GM13977 (cell line): Measurements from ENCODE around the gene RBBP8.
"Not testable (repeated sequence)": the region's sequence is repeated elsewhere in the genome, so short reads cannot be mapped to it uniquely, and the experiment has no call there.

Experiments
- DNase-seq: peaks from one replicate; pipeline ENCODE4 v3.0.0; 2012; ENCODE audit warnings: low spot score
- in situ Hi-C: fragments of 300-500 bp; cut with MboI; formaldehyde crosslinking; loops from one replicate; pipeline ENCODE4 v1.12.0; 2022; ENCODE audit warnings: low sequenced_read_pairs, low pct_unique_long_range_greater_than_20kb, mixed read lengths, inconsistent platforms; ENCODE audit not compliant: unreplicated experiment
- TF ChIP-seq, protein P1 (sequence below): IDR thresholded peaks from 2 replicates; pipeline ENCODE4 v1.5.1; 2012; ENCODE audit warnings: mild to moderate bottlenecking, control low read depth; ENCODE audit not compliant: insufficient read depth; ENCODE audit errors: extremely low read depth, missing control alignments

RBBP8 gene

DNA sequence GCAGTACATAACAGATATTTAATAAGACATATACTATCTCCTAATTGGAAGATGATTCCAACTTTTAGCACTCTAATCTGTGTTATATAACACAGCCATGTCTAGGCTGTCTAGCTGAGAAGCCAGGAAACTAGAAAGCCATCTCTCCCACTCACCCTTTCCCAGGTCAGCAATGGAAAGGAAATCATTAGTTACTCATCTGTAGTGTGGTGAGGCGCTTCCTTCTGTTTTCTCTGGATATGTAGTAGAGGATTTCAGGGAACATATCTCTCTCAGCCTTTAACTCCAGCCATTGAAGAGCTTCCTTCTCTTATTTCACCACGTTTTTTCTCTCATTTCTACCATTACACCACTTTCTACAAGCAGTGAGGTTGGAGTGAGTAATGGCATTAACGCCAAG lies 19.4 kb downstream of the RBBP8 start:
- DNase-seq = no peak
- in situ Hi-C loops = no loop called here
- TF ChIP-seq, protein P1, sequence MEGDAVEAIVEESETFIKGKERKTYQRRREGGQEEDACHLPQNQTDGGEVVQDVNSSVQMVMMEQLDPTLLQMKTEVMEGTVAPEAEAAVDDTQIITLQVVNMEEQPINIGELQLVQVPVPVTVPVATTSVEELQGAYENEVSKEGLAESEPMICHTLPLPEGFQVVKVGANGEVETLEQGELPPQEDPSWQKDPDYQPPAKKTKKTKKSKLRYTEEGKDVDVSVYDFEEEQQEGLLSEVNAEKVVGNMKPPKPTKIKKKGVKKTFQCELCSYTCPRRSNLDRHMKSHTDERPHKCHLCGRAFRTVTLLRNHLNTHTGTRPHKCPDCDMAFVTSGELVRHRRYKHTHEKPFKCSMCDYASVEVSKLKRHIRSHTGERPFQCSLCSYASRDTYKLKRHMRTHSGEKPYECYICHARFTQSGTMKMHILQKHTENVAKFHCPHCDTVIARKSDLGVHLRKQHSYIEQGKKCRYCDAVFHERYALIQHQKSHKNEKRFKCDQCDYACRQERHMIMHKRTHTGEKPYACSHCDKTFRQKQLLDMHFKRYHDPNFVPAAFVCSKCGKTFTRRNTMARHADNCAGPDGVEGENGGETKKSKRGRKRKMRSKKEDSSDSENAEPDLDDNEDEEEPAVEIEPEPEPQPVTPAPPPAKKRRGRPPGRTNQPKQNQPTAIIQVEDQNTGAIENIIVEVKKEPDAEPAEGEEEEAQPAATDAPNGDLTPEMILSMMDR = no peak

DNA sequence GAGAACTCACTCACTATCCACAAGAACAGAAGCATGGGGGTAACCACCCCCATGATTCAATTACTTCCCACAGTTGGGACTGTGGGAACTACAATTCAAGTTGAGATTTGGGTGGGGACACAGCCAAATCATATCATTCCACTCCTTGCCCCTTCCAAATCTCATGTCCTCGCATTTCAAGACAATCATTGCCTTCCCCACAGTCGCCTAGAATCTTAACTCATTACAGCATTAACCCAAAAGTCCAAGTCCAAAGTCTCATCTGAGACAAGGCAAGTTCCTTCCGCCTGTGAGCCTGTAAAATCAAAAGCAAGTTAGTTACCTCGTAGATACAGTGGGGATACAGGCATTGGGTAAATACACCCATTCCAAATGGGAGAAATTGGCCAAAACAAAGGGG lies 20.9 kb downstream of the RBBP8 start:
- DNase-seq, in situ Hi-C loops: not testable (repeated sequence)

DNA sequence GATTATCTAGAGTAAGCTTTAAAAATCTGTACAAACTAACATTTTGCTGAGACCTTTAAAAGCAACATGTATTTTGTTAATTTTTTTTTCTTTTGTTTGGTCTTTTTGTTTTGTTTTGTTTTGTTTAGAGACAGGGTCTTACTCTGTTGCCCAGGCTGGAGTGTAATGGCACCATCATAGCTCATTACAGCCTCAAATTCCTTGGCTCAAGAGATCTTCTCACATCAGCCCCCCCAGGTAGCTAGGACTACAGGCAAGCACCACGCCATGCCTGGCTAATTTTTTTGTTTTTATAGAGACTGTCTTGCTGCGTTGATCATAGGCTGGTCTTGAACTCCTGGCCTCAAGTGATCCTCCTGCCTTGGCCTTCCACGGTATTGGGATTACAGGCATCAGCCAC lies 23.1 kb downstream of the RBBP8 start:
- TF ChIP-seq, protein P1 = no peak
- DNase-seq = no peak
- in situ Hi-C loops = no loop called here

DNA sequence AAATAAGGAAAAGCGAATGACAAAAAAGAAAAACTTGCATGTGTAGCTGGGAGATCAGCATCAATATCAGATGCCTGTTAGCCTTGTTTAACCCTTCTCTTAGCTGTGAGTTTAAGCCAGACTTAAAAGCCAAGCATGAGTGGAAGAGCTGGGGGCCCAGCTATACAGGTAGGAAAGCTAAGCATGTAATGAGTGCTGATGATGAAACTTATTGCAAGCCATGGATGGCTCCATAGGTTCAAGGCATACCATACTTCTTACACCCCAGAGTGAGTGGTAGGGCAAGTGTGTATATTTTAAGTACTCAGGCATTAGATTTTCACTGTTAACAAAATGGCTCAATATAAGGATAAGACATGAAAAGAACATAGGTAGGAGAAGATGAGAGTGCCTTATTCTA lies 28.0 kb downstream of the RBBP8 start:
- TF ChIP-seq, protein P1 = no peak
- in situ Hi-C loops = no loop called here
- DNase-seq = no peak

DNA sequence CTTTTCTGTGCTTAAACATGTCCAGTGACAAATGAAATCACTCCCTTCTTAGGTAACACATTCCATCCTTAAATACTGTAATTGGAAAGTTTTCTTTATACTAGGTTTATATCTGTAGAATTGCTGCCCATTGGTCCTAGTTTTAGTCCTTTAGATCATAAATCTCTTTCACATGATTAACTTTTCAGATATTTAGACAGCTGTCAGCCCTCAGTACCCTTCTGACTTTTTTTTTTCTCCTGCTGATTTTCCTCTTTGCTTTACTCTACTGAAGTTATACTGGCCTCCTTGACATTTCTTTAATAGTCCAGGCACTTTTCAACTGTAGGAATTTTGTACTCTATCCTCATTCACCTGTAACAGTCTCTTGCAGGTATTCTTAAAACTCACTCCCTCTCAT lies 28.9 kb downstream of the RBBP8 start:
- no peak for DNase-seq
- TF ChIP-seq, protein P1 = no peak
- in situ Hi-C loops = no loop called here

DNA sequence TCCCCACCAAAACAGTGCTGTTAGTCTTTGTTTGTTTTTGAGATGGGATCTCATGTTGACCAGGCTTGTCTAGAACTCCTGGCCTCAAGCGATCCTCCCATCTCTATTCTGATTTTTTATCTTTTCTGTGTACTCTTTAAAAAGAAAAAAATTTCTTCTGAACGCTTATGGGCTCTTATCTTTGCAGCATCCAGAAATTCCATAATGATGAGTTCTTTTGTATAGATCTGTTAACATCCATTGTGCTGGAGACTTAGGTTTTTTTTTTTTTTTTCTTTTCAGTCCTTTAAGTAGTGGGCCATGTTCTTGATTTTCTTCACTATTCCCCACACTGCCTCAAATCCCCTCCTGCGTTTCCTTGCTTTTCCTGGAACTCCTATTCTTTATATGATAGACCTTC lies 31.0 kb downstream of the RBBP8 start:
- TF ChIP-seq, protein P1 = no peak
- in situ Hi-C loops = no loop called here
- no peak for DNase-seq

DNA sequence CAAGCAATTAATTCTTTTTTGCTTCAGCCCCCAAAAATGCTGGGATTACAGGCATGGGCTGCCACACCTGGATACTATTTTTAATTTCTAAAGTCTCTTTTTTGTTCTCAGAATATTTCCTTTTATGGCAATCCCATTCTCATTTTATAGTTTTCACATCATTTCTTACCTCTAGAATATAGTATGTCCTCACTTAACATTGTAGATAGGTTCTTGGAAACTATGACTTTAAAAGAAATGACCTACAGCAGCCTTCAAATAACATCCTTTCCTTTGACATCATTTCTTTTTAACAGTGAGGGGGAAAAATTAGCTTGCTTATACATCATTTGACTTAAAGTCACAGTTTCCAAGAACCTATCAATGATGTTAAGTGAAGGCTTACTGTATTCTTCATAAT lies 31.6 kb downstream of the RBBP8 start:
- TF ChIP-seq, protein P1 = no peak
- in situ Hi-C loops = no loop called here
- no peak for DNase-seq

DNA sequence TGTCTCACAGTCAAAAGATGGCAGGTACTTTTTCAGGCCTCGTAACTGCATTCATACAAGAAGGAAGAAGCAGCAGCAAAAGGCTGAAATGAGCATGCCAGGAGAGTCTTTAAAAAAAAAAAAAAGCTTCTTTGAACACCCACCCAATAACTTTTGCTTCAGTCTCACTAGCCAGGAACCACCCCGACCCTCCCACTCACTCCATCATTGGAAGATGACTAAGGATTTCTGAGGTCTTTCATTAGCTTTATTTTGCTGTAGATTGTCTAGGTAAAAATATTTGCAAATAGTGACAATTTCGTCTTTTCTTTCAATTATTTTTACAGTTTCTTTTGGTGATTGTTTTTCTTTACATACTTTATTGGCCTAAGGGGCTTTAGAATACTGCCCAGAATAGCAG lies 37.9 kb downstream of the RBBP8 start:
- TF ChIP-seq, protein P1 = no peak
- no peak for DNase-seq
- in situ Hi-C loops = no loop called here
